ENCODE results near the gene TRIAP1. TPM values are rescaled to one million over a fixed set of nuclear protein-coding genes. Genes with fewer than 3 reads are reported as not detected.
"Not testable (repeated sequence)": the region's sequence is repeated elsewhere in the genome, so short reads cannot be mapped to it uniquely, and the experiment has no call there.

The TRIAP1 gene
- total RNA-seq, 1 donor from 2014 or later = 12.1 TPM

GRCh38 chr12:120447992-120448391, 1.8 kb upstream of the TRIAP1 start:
- no peaks in the 10 kb centered on the region for H3K27me3 ChIP-seq
- H3K27ac ChIP-seq = no peak overlapping the region
- peak overlapping the region in 1 of 2 donors; percentile 98 for H3K4me3 ChIP-seq
- peaks cover 3 to 8% of the 10 kb centered on the region in 2 donors for H3K4me1 ChIP-seq
- intact Hi-C loops (cut with DNase I) = loop anchor here (2.0 to 5.0 kb wide), 3 partner anchors 21 to 131 kb away; partner anchors contain the start of genes RNF10 and SRSF9
- H3K36me3 ChIP-seq = peaks cover 11 to 16% of the 10 kb centered on the region in 2 donors
- H3K9me3 ChIP-seq = no peaks in the 10 kb centered on the region
- no peak for DNase-seq (ENCODE audit: low spot score in 2 of 2)
- no peak for TF ChIP-seq CTCF (IDR thresholded peaks at IDR 0.05)

GRCh38 chr12:120446844-120447178, 627 bp upstream of the TRIAP1 start:
- H3K27me3 ChIP-seq; H3K9me3 ChIP-seq; H3K4me1 ChIP-seq; DNase-seq (ENCODE audit: low spot score in 2 of 2): not testable (repeated sequence)
- peak overlapping the region; percentile 90 to 92 for H3K27ac ChIP-seq
- intact Hi-C loops (cut with DNase I) = loop anchor here (1.0 to 5.0 kb wide), 4 partner anchors 22 to 130 kb away; partner anchors contain the start of genes RNF10 and SRSF9
- H3K36me3 ChIP-seq = peaks cover 16 to 25% of the 10 kb centered on the region in 2 donors
- H3K4me3 ChIP-seq = peak overlapping the region; percentile 81 to 98

- peaks cover 24 to 29% of the 10 kb centered on the region in 2 donors for H3K36me3 ChIP-seq
- TF ChIP-seq CTCF (IDR thresholded peaks at IDR 0.05) = no peak
- DNase-seq (ENCODE audit: low spot score in 2 of 2) = no peak
- H3K4me1 ChIP-seq = peaks cover 3 to 9% of the 10 kb centered on the region in 2 donors
- intact Hi-C loops (cut with DNase I) = loop anchor here (5.0 kb wide), 2 partner anchors 88 to 127 kb away; partner anchors contain the start of gene RNF10
- H3K9me3 ChIP-seq = no peaks in the 10 kb centered on the region
- H3K27ac ChIP-seq = no peak overlapping the region
- H3K4me3 ChIP-seq = no peak overlapping the region
- no peaks in the 10 kb centered on the region for H3K27me3 ChIP-seq
These were observed 1.5 kb downstream of the TRIAP1 start for GRCh38 chr12:120444676-120445075.

GRCh38 chr12:120439646-120440247, 6.4 kb downstream of the TRIAP1 start:
- H3K36me3 ChIP-seq = peaks cover 24 to 29% of the 10 kb centered on the region in 2 donors

GRCh38 chr12:120438495-120439198, 7.5 kb downstream of the TRIAP1 start:
- H3K36me3 ChIP-seq = peaks cover 19 to 26% of the 10 kb centered on the region in 2 donors
- no peak for TF ChIP-seq CTCF (IDR thresholded peaks at IDR 0.05)
- no peak for DNase-seq (ENCODE audit: low spot score in 2 of 2)
- peaks cover 0 to 15% of the 10 kb centered on the region in 2 donors for H3K4me1 ChIP-seq
- peak overlapping the region; percentile 68 to 84 for H3K4me3 ChIP-seq
- H3K9me3 ChIP-seq = no peaks in the 10 kb centered on the region
- no peaks in the 10 kb centered on the region for H3K27me3 ChIP-seq
- intact Hi-C loops (cut with DNase I) = no loop called here
- H3K27ac ChIP-seq = peak overlapping the region; percentile 72 to 77

More at GRCh38 chr12:120439646-120440247, 6.4 kb downstream of the TRIAP1 start:
- Histone ChIP-seq H3K4me3 (peak overlapping the region in 1 of 2 donors; percentile 68), H3K9me3 (no peaks in the 10 kb centered on the region), H3K27me3 (no peaks in the 10 kb centered on the region), H3K4me1 (peaks cover 0 to 15% of the 10 kb centered on the region in 2 donors), H3K27ac (no peak overlapping the region)
- intact Hi-C loops (cut with DNase I) = no loop called here
- no peak for DNase-seq (ENCODE audit: low spot score in 2 of 2)
- TF ChIP-seq CTCF (IDR thresholded peaks at IDR 0.05) = peak; percentile 24 to 61 (median 33)
